H9 (cell line): ENCODE measurements around the gene ELMOD3. TPM values are rescaled to one million over a fixed set of nuclear protein-coding genes. Genes with fewer than 3 reads are reported as not detected.

Experiments
- DNase-seq: peaks from one replicate; pipeline ENCODE4 v3.0.0-alpha.2; 2017
- H2AFZ ChIP-seq: one replicate; pipeline ENCODE4 v1.6.1; 2013; ENCODE audit warnings: mild to moderate bottlenecking, low read length, control low read depth, moderate library complexity
- H2AK5ac ChIP-seq: 2 replicates; pipeline ENCODE4 v1.6.1; 2013; ENCODE audit warnings: low read length, control low read depth, mixed read lengths; ENCODE audit not compliant: insufficient read length
- H2BK120ac ChIP-seq: one replicate; pipeline ENCODE4 v1.6.1; 2013; ENCODE audit warnings: low read depth, mild to moderate bottlenecking, low read length, control low read depth, inconsistent platforms; ENCODE audit not compliant: poor library complexity, severe bottlenecking
- H2BK12ac ChIP-seq: 2 replicates; pipeline ENCODE4 v1.6.1; 2013; ENCODE audit warnings: low read length, control low read depth, mixed read lengths, low read depth; ENCODE audit not compliant: insufficient read length
- H2BK15ac ChIP-seq: 2 replicates; pipeline ENCODE4 v1.6.1; 2013; ENCODE audit warnings: low read depth, low read length, control low read depth
- H2BK20ac ChIP-seq: one replicate; pipeline ENCODE4 v1.6.1; 2013; ENCODE audit warnings: low read depth, mild to moderate bottlenecking, low read length, control low read depth, inconsistent platforms; ENCODE audit not compliant: poor library complexity, severe bottlenecking
- H2BK5ac ChIP-seq: 2 replicates; pipeline ENCODE4 v1.6.1; 2013; ENCODE audit warnings: low read length, control low read depth, mixed read lengths; ENCODE audit not compliant: insufficient read length
- H3K14ac ChIP-seq: 2 replicates; pipeline ENCODE4 v1.6.1; 2013; ENCODE audit warnings: low read length, control low read depth; ENCODE audit not compliant: insufficient read depth
- H3K18ac ChIP-seq: 2 replicates; pipeline ENCODE4 v1.6.1; 2013; ENCODE audit warnings: low read depth, mild to moderate bottlenecking, mixed read lengths, low read length, control low read depth; ENCODE audit not compliant: insufficient read length
- H3K23ac ChIP-seq: 2 replicates; pipeline ENCODE4 v1.6.1; 2013; ENCODE audit warnings: low read length, control low read depth, mixed read lengths, low read depth; ENCODE audit not compliant: insufficient read length
- H3K23me2 ChIP-seq: 2 replicates; pipeline ENCODE4 v1.6.1; 2013; ENCODE audit warnings: low read depth, mild to moderate bottlenecking, mixed read lengths, low read length, control low read depth; ENCODE audit not compliant: insufficient read length, poor library complexity, severe bottlenecking
- H3K27ac ChIP-seq: 2 replicates; pipeline ENCODE4 v1.5.1; 2013; ENCODE audit warnings: low read length, control low read depth, mixed read lengths, low read depth; ENCODE audit not compliant: insufficient read length
- H3K27me3 ChIP-seq: 2 replicates; pipeline ENCODE4 v1.6.1; 2013; ENCODE audit warnings: low read length, control low read depth, inconsistent platforms; ENCODE audit not compliant: insufficient read depth
- H3K4ac ChIP-seq: 2 replicates; pipeline ENCODE4 v1.6.1; 2013; ENCODE audit warnings: low read depth, mild to moderate bottlenecking, control low read depth, inconsistent platforms, low read length, moderate library complexity
- H3K4me1 ChIP-seq: 2 replicates; pipeline ENCODE4 v1.6.1; 2013; ENCODE audit warnings: low read length, control low read depth, inconsistent platforms; ENCODE audit not compliant: insufficient read depth
- H3K4me2 ChIP-seq: 2 replicates; pipeline ENCODE4 v1.6.1; 2013; ENCODE audit warnings: low read length, control low read depth, mixed read lengths; ENCODE audit not compliant: insufficient read length, insufficient read depth
- H3K56ac ChIP-seq: 2 replicates; pipeline ENCODE4 v1.6.1; 2013; ENCODE audit warnings: low read depth, mild to moderate bottlenecking, mixed read lengths, low read length, control low read depth; ENCODE audit not compliant: insufficient read length
- H3K79me1 ChIP-seq: 2 replicates; pipeline ENCODE4 v1.6.1; 2013; ENCODE audit warnings: low read depth, mild to moderate bottlenecking, moderate library complexity, low read length, control low read depth, inconsistent platforms; ENCODE audit not compliant: insufficient read depth, poor library complexity, severe bottlenecking
- H3K79me2 ChIP-seq: 2 replicates; pipeline ENCODE4 v1.6.1; 2013; ENCODE audit warnings: low read length, control low read depth, inconsistent platforms; ENCODE audit not compliant: insufficient read depth
- H3K9ac ChIP-seq: 2 replicates; pipeline ENCODE4 v1.6.1; 2013; ENCODE audit warnings: low read length, control low read depth, mixed read lengths; ENCODE audit not compliant: insufficient read length; ENCODE audit errors: extremely low read depth
- H3K9me3 ChIP-seq: one replicate; pipeline ENCODE4 v1.6.1; 2013; ENCODE audit warnings: low read depth, low read length, inconsistent platforms; ENCODE audit not compliant: control insufficient read depth
- H3T11ph ChIP-seq: one replicate; pipeline ENCODE4 v1.6.1; 2013; ENCODE audit warnings: mild to moderate bottlenecking, low read length, control low read depth, inconsistent platforms
- H4K20me1 ChIP-seq: one replicate; pipeline ENCODE4 v1.6.1; 2013; ENCODE audit not compliant: control insufficient read depth, insufficient read length, insufficient read depth
- H4K5ac ChIP-seq: 2 replicates; pipeline ENCODE4 v1.6.1; 2013; ENCODE audit warnings: low read depth, mild to moderate bottlenecking, mixed read lengths, low read length, control low read depth; ENCODE audit not compliant: insufficient read length
- H4K8ac ChIP-seq: replicated peaks from 2 replicates; pipeline ENCODE4 v1.6.1; 2013; ENCODE audit warnings: low read length, control low read depth, mixed read lengths, low read depth; ENCODE audit not compliant: insufficient read length
- H4K91ac ChIP-seq: 2 replicates; pipeline ENCODE4 v1.6.1; 2013; ENCODE audit warnings: low read depth, mild to moderate bottlenecking, moderate library complexity, mixed read lengths, low read length, control low read depth; ENCODE audit not compliant: insufficient read length
- H3K27ac Mint-ChIP-seq, 3 experiments: 2 replicates in 2 of 3; 3 replicates in 1 of 3; pipeline ENCODE4 v1.8.0; 2020 to 2021; ENCODE audit warnings: mixed read lengths in 3 of 3, mild to moderate bottlenecking in 1 of 3, moderate library complexity in 1 of 3
- H3K27me3 Mint-ChIP-seq: 2 replicates; pipeline ENCODE4 v1.8.0; 2021; ENCODE audit warnings: low read depth, mild to moderate bottlenecking, moderate library complexity, mixed read lengths
- H3K36me3 Mint-ChIP-seq, 3 experiments: 2 replicates in 2 of 3; 3 replicates in 1 of 3; pipeline ENCODE4 v1.8.0; 2020 to 2021; ENCODE audit warnings: low read depth in 3 of 3, mixed read lengths in 3 of 3; ENCODE audit not compliant: insufficient read depth in 1 of 3
- H3K4me1 Mint-ChIP-seq, 2 experiments: 2 replicates each; pipeline ENCODE4 v1.8.0; 2020; ENCODE audit warnings: mixed read lengths in 2 of 2
- H3K4me3 Mint-ChIP-seq, 2 experiments: 2 replicates in 1 of 2; 3 replicates in 1 of 2; pipeline ENCODE4 v1.8.0; 2020 to 2021; ENCODE audit warnings: mild to moderate bottlenecking in 2 of 2, mixed read lengths in 2 of 2, moderate library complexity in 1 of 2
- H3K9me3 Mint-ChIP-seq, 2 experiments: 2 replicates in 1 of 2; 3 replicates in 1 of 2; pipeline ENCODE4 v1.8.0; 2020; ENCODE audit warnings: mild to moderate bottlenecking in 2 of 2, mixed read lengths in 2 of 2, moderate library complexity in 1 of 2
- CTCF ChIP-seq: fragments of 200-600 bp; sonication (generic); conservative IDR thresholded peaks from 3 replicates; pipeline ENCODE4 v1.8.0; 2021; ENCODE audit warnings: antibody characterized with exemption, mild to moderate bottlenecking
- WGBS: extraction: QIAGEN DNeasy Blood & Tissue Kit; methylation state at CpG from one replicate; pipeline ENCODE4 v1.1.7; 2013; ENCODE audit warnings: missing lambda C conversion rate, low lambda C conversion rate, mixed read lengths; ENCODE audit not compliant: insufficient read length; ENCODE audit errors: extremely low coverage; 5-methylcytosine and 5-hydroxymethylcytosine counted together
- total RNA-seq: library from RNA; stranded (reverse); gene quantifications from 2 replicates; pipeline ENCODE4 v1.2.1, GENCODE V29; 2021

The ELMOD3 gene
- total RNA-seq, 1 experiment from 2014 or later = 7.6 TPM

GRCh38 chr2:85429924-85430289 lies 75.3 kb downstream of the ELMOD3 start:
- no peak overlapping the region for H3K23ac ChIP-seq
- no peak overlapping the region for H3K4ac ChIP-seq
- no peaks in the 10 kb centered on the region; the same call in 1 of the 2 replicates for H3K27me3 ChIP-seq
- DNase-seq = no peak
- peaks cover 28% of the 10 kb centered on the region for H3K27me3 Mint-ChIP-seq
- H3K9ac ChIP-seq = no peak overlapping the region
- no peak overlapping the region for H4K5ac ChIP-seq
- no peak overlapping the region for H3K4me2 ChIP-seq
- no peaks in the 10 kb centered on the region for H3K9me3 Mint-ChIP-seq
- no CpG with 5 or more reads among the region's 2 CpGs for WGBS
- H4K91ac ChIP-seq = peak overlapping the region; percentile 2
- H3K4me1 Mint-ChIP-seq = peaks cover 45 to 56% of the 10 kb centered on the region in 2 experiments
- H2BK20ac ChIP-seq = no peak overlapping the region
- H3K18ac ChIP-seq = no peak overlapping the region
- no peak overlapping the region for H3K56ac ChIP-seq
- no peak overlapping the region for H2AFZ ChIP-seq
- peak overlapping the region in 1 of 3 experiments; percentile 89; a peak in 1 of 7 replicates for H3K27ac Mint-ChIP-seq
- TF ChIP-seq CTCF = no peak
- no peak overlapping the region for H2BK120ac ChIP-seq
- no peak overlapping the region for H2AK5ac ChIP-seq
- peaks cover 19% of the 10 kb centered on the region; the same call in 1 of the 2 replicates for H3K4me1 ChIP-seq
- H3K36me3 Mint-ChIP-seq = no peaks in the 10 kb centered on the region; a peak in 1 of 7 replicates
- H2BK15ac ChIP-seq = no peak overlapping the region
- no peak overlapping the region for H2BK12ac ChIP-seq
- 0 out of 2 replicates have a peak overlapping the region, but pooled peaks have one; percentile 44 for H3K14ac ChIP-seq
- no peaks in the 10 kb centered on the region for H3K9me3 ChIP-seq
- H3T11ph ChIP-seq = no peak overlapping the region
- no peak overlapping the region for H3K4me3 Mint-ChIP-seq
- H4K8ac ChIP-seq = no peak overlapping the region
- H3K27ac ChIP-seq = no peak overlapping the region
- no peaks in the 10 kb centered on the region for H3K79me2 ChIP-seq
- H3K79me1 ChIP-seq = no peaks in the 10 kb centered on the region
- H4K20me1 ChIP-seq = no peaks in the 10 kb centered on the region
- H3K23me2 ChIP-seq = peaks cover 5% of the 10 kb centered on the region
- no peak overlapping the region for H2BK5ac ChIP-seq
